HG03521 (cell line): ENCODE data around the gene WASHC2C.
"Not testable (repeated sequence)": the region's sequence is repeated elsewhere in the genome, so short reads cannot be mapped to it uniquely, and the experiment has no call there.

Experiments used
- ATAC-seq: cut with Tn5 transposase; IDR thresholded peaks from one replicate; pipeline ENCODE4 v1.9.1; 2021; ENCODE audit warnings: mild to moderate bottlenecking, moderate library complexity; ENCODE audit not compliant: unreplicated experiment

Gene WASHC2C

GRCh38 chr10:45820107-45820830 lies 93.2 kb downstream of the WASHC2C start:
- ATAC-seq, result not testable (repeated sequence)

- ATAC-seq, result not testable (repeated sequence)
These were observed 95.9 kb downstream of the WASHC2C start for GRCh38 chr10:45822918-45823317.
